Tibial artery (tissue), 4 donors: ENCODE measurements around the gene TPI1.
"Not testable (repeated sequence)": the region's sequence is repeated elsewhere in the genome, so short reads cannot be mapped to it uniquely, and the experiment has no call there.

Source experiments
- DNase-seq, 2 donors: peaks; one replicate each; pipeline ENCODE4 v3.0.0-alpha.2; 2019
- H3K27ac ChIP-seq, 2 donors: fragments of 200-600 bp; sonication (generic) in 1 of 2; 1 replicate in 1 of 2; 2 replicates in 1 of 2; pipeline ENCODE4 v1.5.1; 2018 to 2019; ENCODE audit warnings: mild to moderate bottlenecking in 1 of 2
- H3K27me3 ChIP-seq, 2 donors: fragments of 200-600 bp; sonication (generic) in 1 of 2; one replicate each; pipeline versions ENCODE4 v1.5.1 to v1.6.0; 2016 to 2019
- H3K36me3 ChIP-seq, 3 donors: fragments of 200-600 bp; sonication (generic) in 2 of 3; one replicate each; pipeline ENCODE4 v1.5.1; 2016 to 2019; ENCODE audit warnings: mild to moderate bottlenecking in 2 of 3
- H3K4me1 ChIP-seq, 4 donors: fragments of 200-600 bp; sonication (generic) in 2 of 4; 1 replicate in 3 of 4; 2 replicates in 1 of 4; pipeline ENCODE4 v1.5.1; 2016 to 2019
- H3K4me3 ChIP-seq, 2 donors: fragments of 200-600 bp; sonication (generic) in 1 of 2; 1 replicate in 1 of 2; 2 replicates in 1 of 2; pipeline ENCODE4 v1.5.1; 2018 to 2019; ENCODE audit warnings: mild to moderate bottlenecking in 2 of 2
- H3K9me3 ChIP-seq, 3 donors: fragments of 200-600 bp; sonication (generic) in 1 of 3; one replicate each; pipeline ENCODE4 v1.5.1; 2016 to 2019
- CTCF ChIP-seq, 2 experiments: fragments of 200-600 bp in 1 of 2; fragments of 450-650 bp in 1 of 2; IDR thresholded peaks; one replicate each; pipeline ENCODE4 v1.5.1; 2017 to 2019; ENCODE audit warnings: antibody characterized with exemption in 2 of 2, mild to moderate bottlenecking in 1 of 2, moderate library complexity in 1 of 2
- intact Hi-C: fragments of 100-400 bp; cut with DNase I; formaldehyde crosslinking; loops from one replicate; pipeline ENCODE4 v1.15.0; 2023; ENCODE audit warnings: low total_unique reads

Gene TPI1

GRCh38 chr12:6868211-6869048 lies 1.1 kb downstream of the TPI1 start:
- peak overlapping the region; percentile 99 to 100 for H3K27ac ChIP-seq
- no peak for TF ChIP-seq CTCF (IDR thresholded peaks at IDR 0.05)
- intact Hi-C loops, result loop anchor here (5.0 kb wide), 2 partner anchors 74 to 99 kb away; partner anchors contain the start of genes C12orf57 and RNU7-1
- H3K9me3 ChIP-seq, result no peaks in the 10 kb centered on the region
- DNase-seq, result no peak
- peaks cover 0 to 56% (median 44%) of the 10 kb centered on the region in 4 donors for H3K4me1 ChIP-seq
- no peaks in the 10 kb centered on the region for H3K27me3 ChIP-seq
- peak overlapping the region; percentile 94 to 100 for H3K4me3 ChIP-seq
- H3K36me3 ChIP-seq, result peaks cover 20 to 50% (median 35%) of the 10 kb centered on the region in 3 donors

- peak; percentile 74 to 85 for DNase-seq
- no peaks in the 10 kb centered on the region for H3K9me3 ChIP-seq
- H3K27ac ChIP-seq, result peak overlapping the region; percentile 99 to 100
- intact Hi-C loops, result loop anchor here (5.0 kb wide), 2 partner anchors 73 to 98 kb away; partner anchors contain the start of genes C12orf57 and RNU7-1
- peaks cover 14 to 41% (median 26%) of the 10 kb centered on the region in 3 donors for H3K36me3 ChIP-seq
- H3K4me3 ChIP-seq, result peak overlapping the region; percentile 94 to 100
- peak; percentile 89 to 91 for TF ChIP-seq CTCF (IDR thresholded peaks at IDR 0.05)
- peaks cover 0 to 56% (median 46%) of the 10 kb centered on the region in 4 donors for H3K4me1 ChIP-seq
- H3K27me3 ChIP-seq, result no peaks in the 10 kb centered on the region
Observed at GRCh38 chr12:6869049-6870021, 2.0 kb downstream of the TPI1 start.

GRCh38 chr12:6870304-6870703 lies 3.0 kb downstream of the TPI1 start:
- Histone ChIP-seq H3K36me3 (peaks cover 10 to 31% (median 21%) of the 10 kb centered on the region in 3 donors), H3K27ac (peak overlapping the region in 1 of 2 donors; percentile 100), H3K4me1 (peaks cover 0 to 62% (median 46%) of the 10 kb centered on the region in 4 donors)
- intact Hi-C loops, H3K4me3 ChIP-seq, DNase-seq, H3K27me3 ChIP-seq, H3K9me3 ChIP-seq: not testable (repeated sequence)

GRCh38 chr12:6871052-6871957 lies 4.0 kb downstream of the TPI1 start:
- peak overlapping the region; percentile 73 to 76 for H3K4me3 ChIP-seq
- H3K27ac ChIP-seq, result peak overlapping the region; percentile 86 to 88
- peaks cover 0 to 59% (median 44%) of the 10 kb centered on the region in 4 donors for H3K4me1 ChIP-seq
- TF ChIP-seq CTCF (IDR thresholded peaks at IDR 0.05), result no peak
- intact Hi-C loops, result no loop called here
- peaks cover 10 to 28% (median 21%) of the 10 kb centered on the region in 3 donors for H3K36me3 ChIP-seq
- no peaks in the 10 kb centered on the region for H3K9me3 ChIP-seq
- H3K27me3 ChIP-seq, result no peaks in the 10 kb centered on the region
- DNase-seq, result no peak

GRCh38 chr12:6872073-6873048 lies 5.0 kb downstream of the TPI1 start:
- TF ChIP-seq CTCF (IDR thresholded peaks at IDR 0.05), result peak; percentile 82 to 98
- no peaks in the 10 kb centered on the region for H3K9me3 ChIP-seq
- peak; percentile 85 to 91 for DNase-seq
- peaks cover 0 to 52% (median 38%) of the 10 kb centered on the region in 4 donors for H3K4me1 ChIP-seq
- peaks cover 10 to 28% (median 21%) of the 10 kb centered on the region in 3 donors for H3K36me3 ChIP-seq
- peak overlapping the region; percentile 73 to 76 for H3K4me3 ChIP-seq
- H3K27me3 ChIP-seq, result no peaks in the 10 kb centered on the region
- H3K27ac ChIP-seq, result peak overlapping the region; percentile 86 to 88
- intact Hi-C loops, result no loop called here
